ENCODE results near the gene MTRF1. TPM values are rescaled to one million over a fixed set of nuclear protein-coding genes. Genes with fewer than 3 reads are reported as not detected.

The MTRF1 gene
- 8.4 and 12.0 TPM in 2 replicates for total RNA-seq

GRCh38 chr13:41263261-41263971 lies at the start of gene MTRF1:
MTRF1 (minus strand) TSS chr13:41263576; CDS start chr13:41260907, 2,669 bp downstream.

DNA sequence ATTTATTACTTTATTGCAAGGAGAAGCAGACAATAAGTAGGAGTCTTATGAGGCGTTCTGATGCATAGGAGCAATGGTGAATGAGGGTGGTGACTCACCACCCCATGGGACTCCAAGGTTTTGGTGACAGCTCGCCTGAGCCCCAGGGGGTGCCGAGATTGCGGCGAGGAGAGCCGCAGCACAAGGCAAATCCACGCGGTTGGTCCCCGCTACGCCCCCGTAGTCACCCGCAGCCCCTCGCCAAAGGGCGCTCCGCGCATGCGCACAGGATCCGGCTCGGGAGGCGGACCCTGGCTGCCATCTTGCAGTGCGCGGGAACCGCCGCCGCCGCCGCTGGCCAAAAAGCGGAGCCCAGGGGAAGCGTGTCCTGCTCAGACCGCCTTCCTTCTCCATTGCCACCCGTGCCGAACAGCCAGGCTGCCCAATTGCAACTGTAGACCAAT lies 47.6 kb upstream of the MTRF1 start, which contains the start of gene NAA16:
Gene NAA16 (plus strand): TSS at position 305 of the 443 bp plus-strand sequence. CDS start 262 bp downstream, outside the sequence.

GRCh38 chr13:41193919-41194824 lies 69.2 kb downstream of the MTRF1 start, which contains the start of gene KBTBD7:
KBTBD7 (minus strand) TSS chr13:41194569; CDS start chr13:41194257, 312 bp downstream.

Other genes starting within 250 kb of the MTRF1 start
- gene ELF1, start 244.3 kb downstream of the MTRF1 start, total RNA-seq = 19.3 and 27.2 TPM in 2 replicates
- 8.4 and 9.0 TPM in 2 replicates for gene WBP4, start 202.1 kb downstream of the MTRF1 start, total RNA-seq
- gene KBTBD6, start 130.8 kb downstream of the MTRF1 start, total RNA-seq = 9.0 and 9.5 TPM in 2 replicates
- 5.8 and 6.7 TPM in 2 replicates for gene KBTBD7, start 69.0 kb downstream of the MTRF1 start, total RNA-seq
- 5.3 and 6.3 TPM in 2 replicates for gene NAA16, start 47.7 kb upstream of the MTRF1 start, total RNA-seq
- gene RGCC, start 194.0 kb upstream of the MTRF1 start, total RNA-seq = 3.1 and 6.3 TPM in 2 replicates